SK-N-SH (cell line): ENCODE measurements around the gene TNN. TPM values are rescaled to one million over a fixed set of nuclear protein-coding genes. Genes with fewer than 3 reads are reported as not detected.

Source experiments
- CTCF ChIA-PET: fragments of 300-600, 350-600 bp; formaldehyde crosslinking; extraction: SDS; loops from one replicate; lab custom pipeline; 2021; lab: Yijun Ruan, JAX
- POLR2A ChIA-PET: fragments of 350-600 bp; sonication (Branson Sonifier 250); formaldehyde crosslinking; extraction: SDS; loops from one replicate; lab custom pipeline; 2020; ENCODE audit warnings: antibody characterized with exemption, inconsistent platforms; lab: Yijun Ruan, JAX
- DNase-seq: peaks from one replicate; pipeline ENCODE4 v3.0.0; 2012
- H2AFZ ChIP-seq: fragments of 200-600 bp; sonication (generic); 2 replicates; pipeline ENCODE4 v1.8.1; 2016; ENCODE audit warnings: antibody characterized with exemption, mild to moderate bottlenecking, low read depth
- H3F3A ChIP-seq: fragments of 200-600 bp; sonication (generic); replicated peaks from 2 replicates; pipeline ENCODE3; 2016; ENCODE audit warnings: antibody characterized with exemption, mild to moderate bottlenecking; ENCODE audit not compliant: insufficient read depth
- H3K27ac ChIP-seq, 2 experiments: fragments of 200-500 bp in 1 of 2; fragments of 200-600 bp in 1 of 2; sonication (Bioruptor generic) in 1 of 2; sonication (generic), shearing (Covaris generic) in 1 of 2; 2 replicates each; pipeline versions ENCODE4 v1.5.1 to v1.6.1; 2014 to 2016; ENCODE audit warnings: low read depth in 2 of 2, inconsistent platforms in 1 of 2, low read length in 1 of 2, mild to moderate bottlenecking in 1 of 2, mixed read lengths in 1 of 2
- H3K27me3 ChIP-seq: fragments of 200-600 bp; sonication (generic), shearing (Covaris generic); 2 replicates; pipeline ENCODE4 v1.6.1; 2016; ENCODE audit warnings: mixed run types; ENCODE audit not compliant: insufficient read depth
- H3K36me3 ChIP-seq, 2 experiments: fragments of 200-500 bp in 1 of 2; fragments of 200-600 bp in 1 of 2; sonication (Bioruptor generic) in 1 of 2; sonication (generic) in 1 of 2; replicated peaks in 1 of 2; 2 replicates each; pipeline versions ENCODE3 to v1.5.1; 2014 to 2016; ENCODE audit warnings: low read length in 1 of 2, mild to moderate bottlenecking in 1 of 2; ENCODE audit not compliant: insufficient read depth in 2 of 2, control insufficient read depth in 1 of 2
- H3K4me1 ChIP-seq, 2 experiments: fragments of 200-500 bp in 1 of 2; fragments of 200-600 bp in 1 of 2; sonication (Bioruptor generic) in 1 of 2; sonication (generic), shearing (Covaris generic) in 1 of 2; 2 replicates each; pipeline versions ENCODE4 v1.5.1 to v1.6.1; 2014 to 2016; ENCODE audit warnings: low read depth in 1 of 2, low read length in 1 of 2, mixed run types in 1 of 2; ENCODE audit not compliant: insufficient read depth in 2 of 2, control insufficient read depth in 1 of 2
- H3K4me2 ChIP-seq: fragments of 200-600 bp; sonication (generic), shearing (Covaris generic); 2 replicates; pipeline ENCODE4 v1.6.1; 2017; ENCODE audit warnings: mixed run types
- H3K4me3 ChIP-seq, 2 experiments: fragments of 200-500 bp in 1 of 2; fragments of 200-600 bp in 1 of 2; sonication (Bioruptor generic) in 1 of 2; sonication (generic), shearing (Covaris generic) in 1 of 2; 2 replicates each; pipeline versions ENCODE4 v1.5.1 to v1.8.1; 2014 to 2016; ENCODE audit warnings: low read depth in 2 of 2, inconsistent platforms in 1 of 2, low read length in 1 of 2, mild to moderate bottlenecking in 1 of 2, mixed read lengths in 1 of 2, moderate library complexity in 1 of 2
- H3K79me2 ChIP-seq: fragments of 200-600 bp; sonication (generic); 2 replicates; pipeline ENCODE4 v1.8.1; 2017; ENCODE audit warnings: mild to moderate bottlenecking; ENCODE audit not compliant: insufficient read depth
- H3K9ac ChIP-seq: fragments of 200-600 bp; sonication (generic); 2 replicates; pipeline ENCODE4 v1.6.1; 2017; ENCODE audit warnings: mixed run types
- H3K9me2 ChIP-seq: fragments of 200-600 bp; sonication (generic); 2 replicates; pipeline ENCODE4 v1.6.1; 2017; ENCODE audit warnings: mixed run types
- H3K9me3 ChIP-seq: fragments of 200-600 bp; sonication (generic); 2 replicates; pipeline ENCODE4 v1.6.1; 2017; ENCODE audit warnings: mixed run types, mild to moderate bottlenecking, moderate library complexity
- H4K20me1 ChIP-seq: fragments of 200-600 bp; sonication (generic); 2 replicates; pipeline ENCODE4 v1.6.1; 2017; ENCODE audit warnings: mild to moderate bottlenecking, mixed run types; ENCODE audit not compliant: insufficient read depth
- ELF1 ChIP-seq: IDR thresholded peaks from 2 replicates; pipeline ENCODE4 v1.4.0; 2012
- EP300 ChIP-seq, 2 experiments: IDR thresholded peaks; 2 replicates each; pipeline versions ENCODE4 v1.4.0 to v1.6.1; 2012; ENCODE audit warnings: borderline replicate concordance in 1 of 2, low read depth in 1 of 2, low read length in 1 of 2
- WGBS: methylation state at CpG from one replicate; pipeline ENCODE4 v1.1.6; 2017; ENCODE audit warnings: low lambda C conversion rate; 5-methylcytosine and 5-hydroxymethylcytosine counted together
- polyA plus RNA-seq, 3 experiments: library from polyadenylated mRNA; depleted of rRNA; stranded (reverse); fragments of >200 nt; gene quantifications; 2 replicates each; pipeline ENCODE4 v1.2.3, GENCODE V29; 2012
- TF ChIP-seq, protein P1 (sequence below): IDR thresholded peaks from 2 replicates; pipeline ENCODE4 v1.6.1; 2012; ENCODE audit warnings: mild to moderate bottlenecking, low read depth, low read length, moderate library complexity
- TF ChIP-seq, protein P2 (sequence below): IDR thresholded peaks from 2 replicates; pipeline ENCODE4; 2012
- TF ChIP-seq, protein P3 (sequence below): IDR thresholded peaks from 2 replicates; pipeline ENCODE4 v1.4.0; 2012; ENCODE audit warnings: low read depth

TNN gene, protein sequence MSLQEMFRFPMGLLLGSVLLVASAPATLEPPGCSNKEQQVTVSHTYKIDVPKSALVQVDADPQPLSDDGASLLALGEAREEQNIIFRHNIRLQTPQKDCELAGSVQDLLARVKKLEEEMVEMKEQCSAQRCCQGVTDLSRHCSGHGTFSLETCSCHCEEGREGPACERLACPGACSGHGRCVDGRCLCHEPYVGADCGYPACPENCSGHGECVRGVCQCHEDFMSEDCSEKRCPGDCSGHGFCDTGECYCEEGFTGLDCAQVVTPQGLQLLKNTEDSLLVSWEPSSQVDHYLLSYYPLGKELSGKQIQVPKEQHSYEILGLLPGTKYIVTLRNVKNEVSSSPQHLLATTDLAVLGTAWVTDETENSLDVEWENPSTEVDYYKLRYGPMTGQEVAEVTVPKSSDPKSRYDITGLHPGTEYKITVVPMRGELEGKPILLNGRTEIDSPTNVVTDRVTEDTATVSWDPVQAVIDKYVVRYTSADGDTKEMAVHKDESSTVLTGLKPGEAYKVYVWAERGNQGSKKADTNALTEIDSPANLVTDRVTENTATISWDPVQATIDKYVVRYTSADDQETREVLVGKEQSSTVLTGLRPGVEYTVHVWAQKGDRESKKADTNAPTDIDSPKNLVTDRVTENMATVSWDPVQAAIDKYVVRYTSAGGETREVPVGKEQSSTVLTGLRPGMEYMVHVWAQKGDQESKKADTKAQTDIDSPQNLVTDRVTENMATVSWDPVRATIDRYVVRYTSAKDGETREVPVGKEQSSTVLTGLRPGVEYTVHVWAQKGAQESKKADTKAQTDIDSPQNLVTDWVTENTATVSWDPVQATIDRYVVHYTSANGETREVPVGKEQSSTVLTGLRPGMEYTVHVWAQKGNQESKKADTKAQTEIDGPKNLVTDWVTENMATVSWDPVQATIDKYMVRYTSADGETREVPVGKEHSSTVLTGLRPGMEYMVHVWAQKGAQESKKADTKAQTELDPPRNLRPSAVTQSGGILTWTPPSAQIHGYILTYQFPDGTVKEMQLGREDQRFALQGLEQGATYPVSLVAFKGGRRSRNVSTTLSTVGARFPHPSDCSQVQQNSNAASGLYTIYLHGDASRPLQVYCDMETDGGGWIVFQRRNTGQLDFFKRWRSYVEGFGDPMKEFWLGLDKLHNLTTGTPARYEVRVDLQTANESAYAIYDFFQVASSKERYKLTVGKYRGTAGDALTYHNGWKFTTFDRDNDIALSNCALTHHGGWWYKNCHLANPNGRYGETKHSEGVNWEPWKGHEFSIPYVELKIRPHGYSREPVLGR (N-terminal part only)
- polyA plus RNA-seq (2012; rRNA removed), result 0.03 TPM in 1 of 2 replicates, not detected in the other
- polyA plus RNA-seq (2012; cell fraction: cytosol; rRNA removed), result 0.01 TPM in 1 of 2 replicates, not detected in the other
- polyA plus RNA-seq (2012; cell fraction: nucleus; rRNA removed), result 0.01 TPM in 2 replicates

DNA sequence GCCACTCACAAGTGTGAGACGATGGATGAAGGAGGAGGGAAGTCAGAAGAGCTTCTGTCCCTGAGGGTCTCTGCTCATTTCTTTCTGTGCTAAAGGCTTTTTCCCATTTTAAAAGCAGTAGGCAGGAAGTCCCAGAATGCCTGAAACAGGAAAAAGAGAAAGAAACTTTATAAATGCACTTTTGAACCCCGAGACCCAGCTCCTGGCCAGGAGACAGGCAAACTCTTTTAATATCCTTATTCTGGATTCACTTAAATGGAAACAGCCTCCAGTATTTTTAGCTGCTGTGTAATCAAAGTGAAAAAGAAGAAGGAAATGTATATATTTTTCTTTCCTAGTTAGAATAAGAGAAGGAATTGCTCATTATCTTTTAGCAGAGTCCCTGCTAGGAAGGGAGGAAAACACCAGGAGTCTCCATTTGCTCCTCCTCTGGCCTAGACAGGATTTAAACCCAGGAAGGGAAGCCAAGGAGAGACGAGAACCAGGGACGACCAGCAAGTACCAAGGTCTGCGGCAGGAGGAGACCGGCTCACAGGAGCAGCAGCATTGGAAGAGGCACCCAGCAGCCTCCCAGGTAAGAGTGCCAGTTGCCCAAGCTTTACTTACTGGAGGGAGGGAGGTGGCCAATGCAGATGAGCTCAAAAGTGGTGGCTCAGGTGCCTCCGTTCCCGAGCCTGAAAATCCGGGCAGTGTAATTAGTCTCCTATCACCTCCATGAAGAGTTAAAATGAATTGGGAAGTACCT is at the start of gene TNN:
Gene TNN (plus strand): TSS at position 472 of the 745 bp plus-strand sequence. CDS start 9,586 bp downstream, outside the sequence.
- Histone ChIP-seq H3K9ac (no peak within 1 kb of the TSS), H3K79me2 (no peaks in the 10 kb centered on the region), H3K4me2 (no peak within 1 kb of the TSS), H3K4me1 (peaks cover 0 to 2% of the 10 kb centered on the region in 2 experiments; a peak in 1 of 4 replicates), H3K9me3 (no peaks in the 10 kb centered on the region), H3K27ac (no peak within 1 kb of the TSS), H4K20me1 (no peaks in the 10 kb centered on the region), H2AFZ (no peak within 1 kb of the TSS), H3K9me2 (no peaks in the 10 kb centered on the region), H3F3A (no peaks in the 10 kb centered on the region), H3K4me3 (no peak within 1 kb of the TSS), H3K36me3 (no peaks in the 10 kb centered on the region), H3K27me3 (no peaks in the 10 kb centered on the region)
- ChIA-PET POLR2A (no interaction called here), CTCF (interaction anchor here (1.0 to 1.5 kb wide), 2 partner anchors 9 to 79 kb away, joined by 4 to 5 read pairs; no protein-coding TSS in a partner anchor)
- TF ChIP-seq EP300 (IDR thresholded peaks at IDR 0.05; ENCODE audit: borderline replicate concordance in 1 of 2, low read depth in 1 of 2, low read length in 1 of 2) (no peak), ELF1 (no peak)
- TF ChIP-seq, protein P1, sequence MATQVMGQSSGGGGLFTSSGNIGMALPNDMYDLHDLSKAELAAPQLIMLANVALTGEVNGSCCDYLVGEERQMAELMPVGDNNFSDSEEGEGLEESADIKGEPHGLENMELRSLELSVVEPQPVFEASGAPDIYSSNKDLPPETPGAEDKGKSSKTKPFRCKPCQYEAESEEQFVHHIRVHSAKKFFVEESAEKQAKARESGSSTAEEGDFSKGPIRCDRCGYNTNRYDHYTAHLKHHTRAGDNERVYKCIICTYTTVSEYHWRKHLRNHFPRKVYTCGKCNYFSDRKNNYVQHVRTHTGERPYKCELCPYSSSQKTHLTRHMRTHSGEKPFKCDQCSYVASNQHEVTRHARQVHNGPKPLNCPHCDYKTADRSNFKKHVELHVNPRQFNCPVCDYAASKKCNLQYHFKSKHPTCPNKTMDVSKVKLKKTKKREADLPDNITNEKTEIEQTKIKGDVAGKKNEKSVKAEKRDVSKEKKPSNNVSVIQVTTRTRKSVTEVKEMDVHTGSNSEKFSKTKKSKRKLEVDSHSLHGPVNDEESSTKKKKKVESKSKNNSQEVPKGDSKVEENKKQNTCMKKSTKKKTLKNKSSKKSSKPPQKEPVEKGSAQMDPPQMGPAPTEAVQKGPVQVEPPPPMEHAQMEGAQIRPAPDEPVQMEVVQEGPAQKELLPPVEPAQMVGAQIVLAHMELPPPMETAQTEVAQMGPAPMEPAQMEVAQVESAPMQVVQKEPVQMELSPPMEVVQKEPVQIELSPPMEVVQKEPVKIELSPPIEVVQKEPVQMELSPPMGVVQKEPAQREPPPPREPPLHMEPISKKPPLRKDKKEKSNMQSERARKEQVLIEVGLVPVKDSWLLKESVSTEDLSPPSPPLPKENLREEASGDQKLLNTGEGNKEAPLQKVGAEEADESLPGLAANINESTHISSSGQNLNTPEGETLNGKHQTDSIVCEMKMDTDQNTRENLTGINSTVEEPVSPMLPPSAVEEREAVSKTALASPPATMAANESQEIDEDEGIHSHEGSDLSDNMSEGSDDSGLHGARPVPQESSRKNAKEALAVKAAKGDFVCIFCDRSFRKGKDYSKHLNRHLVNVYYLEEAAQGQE, result no peak
- TF ChIP-seq, protein P2, sequence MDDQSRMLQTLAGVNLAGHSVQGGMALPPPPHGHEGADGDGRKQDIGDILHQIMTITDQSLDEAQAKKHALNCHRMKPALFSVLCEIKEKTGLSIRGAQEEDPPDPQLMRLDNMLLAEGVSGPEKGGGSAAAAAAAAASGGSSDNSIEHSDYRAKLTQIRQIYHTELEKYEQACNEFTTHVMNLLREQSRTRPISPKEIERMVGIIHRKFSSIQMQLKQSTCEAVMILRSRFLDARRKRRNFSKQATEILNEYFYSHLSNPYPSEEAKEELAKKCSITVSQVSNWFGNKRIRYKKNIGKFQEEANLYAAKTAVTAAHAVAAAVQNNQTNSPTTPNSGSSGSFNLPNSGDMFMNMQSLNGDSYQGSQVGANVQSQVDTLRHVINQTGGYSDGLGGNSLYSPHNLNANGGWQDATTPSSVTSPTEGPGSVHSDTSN, result no peak
- TF ChIP-seq, protein P3, sequence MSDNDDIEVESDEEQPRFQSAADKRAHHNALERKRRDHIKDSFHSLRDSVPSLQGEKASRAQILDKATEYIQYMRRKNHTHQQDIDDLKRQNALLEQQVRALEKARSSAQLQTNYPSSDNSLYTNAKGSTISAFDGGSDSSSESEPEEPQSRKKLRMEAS, result no peak
- no peak for DNase-seq
- WGBS, result 40% methylated on average over 6 of the region's 9 CpGs
